IMR-90 (cell line): ENCODE data around the gene SPARC. TPM values are rescaled to one million over a fixed set of nuclear protein-coding genes. Genes with fewer than 3 reads are reported as not detected.

Experiments used
- ATAC-seq: fragments of 200-7000 bp; cut with Tn5 transposase; 2 replicates; pipeline ENCODE4 v1.9.1; 2020; ENCODE audit warnings: low read depth, mild to moderate bottlenecking, moderate library complexity
- BruUV-seq: library from RNA; stranded (reverse); fragments of 400-500 nt; replicated peaks from 2 replicates; lab custom pipeline; 2021; lab: Mats Ljungman, UMichigan
- CTCF ChIA-PET: fragments of 300-600 bp; formaldehyde crosslinking; extraction: SDS; loops from one replicate; lab custom pipeline; 2021; ENCODE audit warnings: antibody characterized with exemption; lab: Yijun Ruan, JAX
- POLR2A ChIA-PET: fragments of 300-600 bp; sonication (Branson Sonifier 250); formaldehyde crosslinking; loops from one replicate; lab custom pipeline; 2022; ENCODE audit warnings: antibody characterized with exemption; ENCODE audit not compliant: unreplicated experiment; lab: Charles Lee
- DNase-seq: peaks from one replicate; pipeline ENCODE4 v3.0.0; 2013
- H2AFZ ChIP-seq: replicated peaks from 2 replicates; pipeline ENCODE3; 2013; ENCODE audit warnings: low read length, mild to moderate bottlenecking; ENCODE audit not compliant: poor library complexity
- H2AK5ac ChIP-seq: 2 replicates; pipeline ENCODE4 v1.6.1; 2013; ENCODE audit warnings: low read depth, low read length, inconsistent platforms
- H2AK9ac ChIP-seq: replicated peaks from 2 replicates; pipeline ENCODE3; 2013; ENCODE audit warnings: mild to moderate bottlenecking, low read depth, low read length, moderate library complexity; ENCODE audit not compliant: poor library complexity
- H2BK120ac ChIP-seq: 2 replicates; pipeline ENCODE4 v1.6.1; 2013; ENCODE audit warnings: low read depth, low read length, inconsistent platforms
- H2BK15ac ChIP-seq: 3 replicates; pipeline ENCODE4 v1.6.1; 2013; ENCODE audit warnings: low read depth, low read length, inconsistent platforms
- H2BK20ac ChIP-seq: 2 replicates; pipeline ENCODE4 v1.6.1; 2013; ENCODE audit warnings: low read depth, mild to moderate bottlenecking, inconsistent platforms, low read length, moderate library complexity
- H2BK5ac ChIP-seq: 2 replicates; pipeline ENCODE4 v1.6.1; 2013; ENCODE audit warnings: mild to moderate bottlenecking, low read depth, low read length, inconsistent platforms; ENCODE audit not compliant: poor library complexity, severe bottlenecking
- H3K14ac ChIP-seq: replicated peaks from 2 replicates; pipeline ENCODE4 v1.6.1; 2013; ENCODE audit warnings: low read depth, low read length, inconsistent platforms
- H3K18ac ChIP-seq: 2 replicates; pipeline ENCODE4 v1.6.1; 2013; ENCODE audit warnings: low read depth, low read length, control low read depth
- H3K23ac ChIP-seq: 2 replicates; pipeline ENCODE4 v1.6.1; 2013; ENCODE audit warnings: low read depth, low read length, inconsistent platforms
- H3K27ac ChIP-seq: 2 replicates; pipeline ENCODE4 v1.5.1; 2013; ENCODE audit warnings: mild to moderate bottlenecking, control low read depth, low read length; ENCODE audit not compliant: insufficient read depth
- H3K27me3 ChIP-seq: 2 replicates; pipeline ENCODE4 v1.6.1; 2013; ENCODE audit warnings: low read length; ENCODE audit not compliant: control insufficient read depth, insufficient read depth
- H3K36me3 ChIP-seq: 2 replicates; pipeline ENCODE4 v1.6.1; 2013; ENCODE audit warnings: low read length, mixed read lengths; ENCODE audit not compliant: control insufficient read depth, insufficient read depth
- H3K4ac ChIP-seq: 2 replicates; pipeline ENCODE4 v1.6.1; 2013; ENCODE audit warnings: low read depth, low read length, inconsistent platforms
- H3K4me1 ChIP-seq: 2 replicates; pipeline ENCODE4 v1.6.1; 2013; ENCODE audit warnings: low read length, mixed read lengths; ENCODE audit not compliant: control insufficient read depth, insufficient read depth
- H3K4me2 ChIP-seq: 2 replicates; pipeline ENCODE4 v1.6.1; 2013; ENCODE audit warnings: low read depth, mild to moderate bottlenecking, control low read depth, low read length, moderate library complexity
- H3K4me3 ChIP-seq: 2 replicates; pipeline ENCODE4 v1.5.1; 2013; ENCODE audit warnings: low read depth, mild to moderate bottlenecking, control low read depth, low read length, moderate library complexity; ENCODE audit not compliant: insufficient read depth
- H3K56ac ChIP-seq: 2 replicates; pipeline ENCODE4 v1.6.1; 2013; ENCODE audit warnings: low read length, inconsistent platforms; ENCODE audit not compliant: insufficient read depth; ENCODE audit errors: extremely low read depth
- H3K79me1 ChIP-seq, 2 experiments: 2 replicates each; pipeline ENCODE4 v1.6.1; 2013; ENCODE audit warnings: low read length in 2 of 2, inconsistent platforms in 1 of 2, low read depth in 1 of 2
- H3K9ac ChIP-seq: 2 replicates; pipeline ENCODE4 v1.6.1; 2013; ENCODE audit warnings: low read depth, low read length, control low read depth
- H3K9me1 ChIP-seq: 2 replicates; pipeline ENCODE4 v1.6.1; 2013; ENCODE audit warnings: low read length, inconsistent platforms; ENCODE audit not compliant: insufficient read depth
- H3K9me3 ChIP-seq: 2 replicates; pipeline ENCODE4 v1.6.1; 2013; ENCODE audit warnings: low read length; ENCODE audit not compliant: control insufficient read depth, insufficient read depth
- H4K20me1 ChIP-seq: 2 replicates; pipeline ENCODE4 v1.6.1; 2013; ENCODE audit warnings: low read length, inconsistent platforms; ENCODE audit not compliant: insufficient read depth
- H4K5ac ChIP-seq: 2 replicates; pipeline ENCODE4 v1.6.1; 2013; ENCODE audit warnings: mild to moderate bottlenecking, low read depth, low read length, control low read depth
- H4K8ac ChIP-seq, 2 experiments: 2 replicates each; pipeline ENCODE4 v1.6.1; 2013; ENCODE audit warnings: low read depth in 2 of 2, low read length in 2 of 2, control low read depth in 1 of 2, inconsistent platforms in 1 of 2
- H4K91ac ChIP-seq: 2 replicates; pipeline ENCODE4 v1.6.1; 2013; ENCODE audit warnings: low read depth, low read length, inconsistent platforms; ENCODE audit not compliant: insufficient read depth
- POLR2A ChIP-seq: IDR thresholded peaks from 2 replicates; pipeline ENCODE4 v1.6.1; 2012; ENCODE audit warnings: mild to moderate bottlenecking, low read depth, low read length
- RAD21 ChIP-seq: IDR thresholded peaks from 2 replicates; pipeline ENCODE4 v1.6.1; 2012; ENCODE audit warnings: low read length, improper control_type of control experiment
- WGBS, 2 experiments: methylation state at CpG; one replicate each; pipeline versions ENCODE4 v1.1.5 to v1.1.7; 2013; ENCODE audit warnings: missing lambda C conversion rate in 2 of 2; ENCODE audit not compliant: insufficient read length in 1 of 2; ENCODE audit errors: extremely low coverage in 2 of 2; 5-methylcytosine and 5-hydroxymethylcytosine counted together
- dilution Hi-C: fragments of 300-500 bp; cut with HindIII; formaldehyde crosslinking; loops from one replicate; pipeline ENCODE4 v1.14.3; 2018; ENCODE audit warnings: low sequenced_read_pairs; ENCODE audit not compliant: unreplicated experiment
- in situ Hi-C: fragments of 300-500 bp; cut with MboI; formaldehyde crosslinking; loops from 3 replicates; pipeline ENCODE4 v1.14.3; 2019; ENCODE audit warnings: low sequenced_read_pairs, inconsistent platforms, mixed read lengths
- intact Hi-C: fragments of 100-400 bp; cut with micrococcal nuclease; formaldehyde crosslinking; loops from 2 replicates; pipeline ENCODE4 v1.10.0; 2022
- polyA plus RNA-seq, 3 experiments: library from polyadenylated mRNA; depleted of rRNA; stranded (reverse); fragments of >200 nt; gene quantifications; 2 replicates each; pipeline ENCODE4 v1.2.3, GENCODE V29; 2012; ENCODE audit warnings: low replicate concordance in 1 of 3
- total RNA-seq: library from RNA; depleted of rRNA; stranded (reverse); fragments of >200 nt; gene quantifications from 2 replicates; pipeline ENCODE4 v1.2.3, GENCODE V29; 2012

SPARC gene
- total and polyA plus RNA-seq, 2 of the 4 experiments (the other 2 are of a cell fraction), result 1,186 to 4,692 TPM

DNA sequence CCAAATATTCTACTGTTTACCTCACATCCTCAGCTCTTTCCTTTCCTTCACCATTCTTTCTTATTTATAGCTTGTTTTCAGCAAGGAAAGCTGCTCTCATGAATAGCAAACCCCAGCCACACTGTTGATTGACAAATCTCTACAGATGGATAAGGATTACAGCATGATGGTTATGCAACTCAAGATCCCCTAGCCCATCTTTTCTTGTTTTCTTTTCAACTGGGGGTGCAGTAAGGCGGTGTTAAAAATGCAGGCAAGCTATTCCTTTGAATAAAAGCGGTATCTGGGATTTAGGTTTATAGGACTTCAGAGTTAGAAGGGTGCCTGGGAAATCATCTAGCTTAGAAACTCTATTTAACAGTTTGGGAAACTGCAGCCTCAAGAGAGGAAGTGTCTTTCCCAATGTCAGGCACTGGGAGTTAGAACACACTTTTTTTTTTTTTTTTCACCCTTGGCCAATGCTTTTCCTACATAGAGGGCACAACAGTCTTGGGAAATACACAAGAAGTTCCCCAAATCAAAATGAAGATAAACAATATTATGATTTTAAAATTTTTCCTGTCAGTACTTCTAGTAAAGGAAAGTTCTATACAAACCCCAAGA lies 2.6 kb downstream of the SPARC start:
- ATAC-seq (no peak), DNase-seq (no peak)
- Histone ChIP-seq H2BK15ac (no peak overlapping the region), H4K8ac (peak overlapping the region in 1 of 2 experiments; percentile 39; a peak in 1 of 4 replicates), H3K4ac (peak overlapping the region; percentile 13; the same call in 1 of the 2 replicates), H3K79me1 (peaks cover 0 to 36% of the 10 kb centered on the region in 2 experiments; a peak in 2 of 4 replicates), H2AFZ (no peak overlapping the region), H3K23ac (peak overlapping the region; percentile 57), H3K9me1 (peaks cover 25% of the 10 kb centered on the region), H4K5ac (no peak overlapping the region), H3K18ac (peak overlapping the region; percentile 5; the same call in 1 of the 2 replicates), H3K9ac (peak overlapping the region; percentile 71; the same call in 1 of the 2 replicates), H3K14ac (peak overlapping the region; percentile 69), H3K27me3 (no peaks in the 10 kb centered on the region), H3K4me3 (peak overlapping the region; percentile 84), H2AK9ac (no peak overlapping the region), H3K36me3 (peaks cover 34% of the 10 kb centered on the region), H2BK120ac (no peak overlapping the region), H2AK5ac (no peak overlapping the region), H4K20me1 (peaks cover 71% of the 10 kb centered on the region), H3K4me1 (peaks cover 32% of the 10 kb centered on the region), H2BK20ac (no peak overlapping the region), H3K27ac (0 out of 2 replicates have a peak overlapping the region, but pooled peaks have one; percentile 25), H3K9me3 (no peaks in the 10 kb centered on the region), H4K91ac (no peak overlapping the region), H3K56ac (peak overlapping the region; percentile 99; the same call in 1 of the 2 replicates), H2BK5ac (peak overlapping the region; percentile 71), H3K4me2 (peak overlapping the region; percentile 73)
- ChIA-PET POLR2A (interaction anchor here (0.5 to 5.1 kb wide), 15 partner anchors 9 to 670 kb away, joined by 3 to 70 read pairs (median 7); no protein-coding TSS in a partner anchor), CTCF (interaction anchor here (0.6 to 4.4 kb wide), 8 partner anchors 8 to 57 kb away, joined by 3 to 36 read pairs (median 5); no protein-coding TSS in a partner anchor)
- dilution Hi-C loops, result no loop called here
- BruUV-seq, result no TSS peak
- intact Hi-C loops, result no loop called here
- no CpG with 5 or more reads among the region's 2 CpGs for WGBS, 2 experiments
- TF ChIP-seq POLR2A (no peak), RAD21 (no peak)
- in situ Hi-C loops, result no loop called here
